Uterus (tissue), 4 donors: ENCODE data around the gene TTC19. TPM values are rescaled to one million over a fixed set of nuclear protein-coding genes. Genes with fewer than 3 reads are reported as not detected.
"Not testable (repeated sequence)": the region's sequence is repeated elsewhere in the genome, so short reads cannot be mapped to it uniquely, and the experiment has no call there.

Experiments used
- DNase-seq, 2 donors: peaks; one replicate each; pipeline ENCODE4 v3.0.0-alpha.2; 2019 to 2020
- H3K27ac ChIP-seq, 2 donors: fragments of 200-600 bp; sonication (generic); 1 replicate in 1 of 2; 2 replicates in 1 of 2; pipeline ENCODE4 v1.5.1; 2016 to 2018
- H3K27me3 ChIP-seq, 2 donors: fragments of 200-600 bp; sonication (generic); one replicate each; pipeline ENCODE4 v1.5.1; 2018 to 2019; ENCODE audit warnings: control low read depth in 1 of 2
- H3K36me3 ChIP-seq, 2 donors: fragments of 200-600 bp; sonication (generic); one replicate each; pipeline ENCODE4 v1.5.1; 2019; ENCODE audit warnings: control low read depth in 1 of 2
- H3K4me1 ChIP-seq, 2 donors: fragments of 200-600 bp; sonication (generic); one replicate each; pipeline ENCODE4 v1.5.1; 2018 to 2019; ENCODE audit warnings: control low read depth in 1 of 2
- H3K4me3 ChIP-seq, 2 donors: fragments of 200-600 bp; sonication (generic); 1 replicate in 1 of 2; 2 replicates in 1 of 2; pipeline ENCODE4 v1.5.1; 2018 to 2019; ENCODE audit warnings: mild to moderate bottlenecking in 1 of 2
- H3K9me3 ChIP-seq, 2 donors: fragments of 200-600 bp; sonication (generic); one replicate each; pipeline ENCODE4 v1.5.1; 2019; ENCODE audit warnings: control low read depth in 1 of 2
- POLR2A ChIP-seq, 2 donors: fragments of 450-650 bp; IDR thresholded peaks; one replicate each; pipeline ENCODE4 v1.6.1; 2016; ENCODE audit warnings: antibody characterized with exemption in 2 of 2, mild to moderate bottlenecking in 1 of 2, moderate library complexity in 1 of 2
- intact Hi-C: fragments of 100-400 bp; cut with DNase I; formaldehyde crosslinking; loops from one replicate; pipeline ENCODE4 v1.15.1; 2023; ENCODE audit warnings: low total_unique reads
- total RNA-seq, 4 donors: library from RNA; depleted of rRNA in 3 of 4; stranded (reverse); fragments of >200 nt in 3 of 4; gene quantifications; one replicate each; pipeline versions ENCODE4 v1.1.0 to v1.2.4, GENCODE V29; 2014 to 2023
- TF ChIP-seq, protein P1 (sequence below), 4 experiments: fragments of 200-600 bp in 2 of 4; fragments of 450-650 bp in 2 of 4; sonication (generic) in 2 of 4; IDR thresholded peaks; one replicate each; pipeline ENCODE4 v1.5.1; 2016 to 2019; ENCODE audit warnings: antibody characterized with exemption in 4 of 4, mild to moderate bottlenecking in 2 of 4, moderate library complexity in 1 of 4
- donor health status: DM: yes; HTN: yes; CAD: no.

TTC19 gene
- total RNA-seq, 4 donors from 2014 or later = 38.4 to 71.2 (median 52.0) TPM

DNA sequence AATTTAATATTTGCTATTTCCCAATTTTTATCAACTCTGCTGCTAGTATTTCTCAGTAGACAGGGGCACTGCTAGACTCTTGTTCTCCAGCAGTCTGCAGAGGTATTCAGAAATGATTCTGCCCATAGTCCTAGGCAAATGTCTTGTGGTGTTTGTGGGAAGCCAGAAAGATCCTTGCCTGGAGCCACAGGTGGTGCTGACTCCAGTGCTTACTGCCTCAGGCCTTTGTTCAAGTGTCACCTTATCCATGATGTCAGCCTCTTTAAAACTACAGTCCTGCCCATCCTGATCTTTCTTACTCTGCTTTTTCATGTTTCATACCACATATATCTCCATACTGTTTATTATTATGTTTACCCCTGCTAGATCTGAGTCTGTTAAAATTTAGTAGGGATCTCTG lies 26.6 kb upstream of the TTC19 start:
- no peaks in the 10 kb centered on the region for H3K9me3 ChIP-seq
- no peaks in the 10 kb centered on the region for H3K4me1 ChIP-seq
- H3K27me3 ChIP-seq = no peaks in the 10 kb centered on the region
- H3K4me3 ChIP-seq = no peak overlapping the region
- intact Hi-C loops = no loop called here
- no peaks in the 10 kb centered on the region for H3K36me3 ChIP-seq
- no peak overlapping the region for H3K27ac ChIP-seq
- no peak for DNase-seq
- TF ChIP-seq, protein P1, sequence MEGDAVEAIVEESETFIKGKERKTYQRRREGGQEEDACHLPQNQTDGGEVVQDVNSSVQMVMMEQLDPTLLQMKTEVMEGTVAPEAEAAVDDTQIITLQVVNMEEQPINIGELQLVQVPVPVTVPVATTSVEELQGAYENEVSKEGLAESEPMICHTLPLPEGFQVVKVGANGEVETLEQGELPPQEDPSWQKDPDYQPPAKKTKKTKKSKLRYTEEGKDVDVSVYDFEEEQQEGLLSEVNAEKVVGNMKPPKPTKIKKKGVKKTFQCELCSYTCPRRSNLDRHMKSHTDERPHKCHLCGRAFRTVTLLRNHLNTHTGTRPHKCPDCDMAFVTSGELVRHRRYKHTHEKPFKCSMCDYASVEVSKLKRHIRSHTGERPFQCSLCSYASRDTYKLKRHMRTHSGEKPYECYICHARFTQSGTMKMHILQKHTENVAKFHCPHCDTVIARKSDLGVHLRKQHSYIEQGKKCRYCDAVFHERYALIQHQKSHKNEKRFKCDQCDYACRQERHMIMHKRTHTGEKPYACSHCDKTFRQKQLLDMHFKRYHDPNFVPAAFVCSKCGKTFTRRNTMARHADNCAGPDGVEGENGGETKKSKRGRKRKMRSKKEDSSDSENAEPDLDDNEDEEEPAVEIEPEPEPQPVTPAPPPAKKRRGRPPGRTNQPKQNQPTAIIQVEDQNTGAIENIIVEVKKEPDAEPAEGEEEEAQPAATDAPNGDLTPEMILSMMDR (IDR thresholded peaks at IDR 0.05) = no peak
- TF ChIP-seq POLR2A (IDR thresholded peaks at IDR 0.05) = no peak

DNA sequence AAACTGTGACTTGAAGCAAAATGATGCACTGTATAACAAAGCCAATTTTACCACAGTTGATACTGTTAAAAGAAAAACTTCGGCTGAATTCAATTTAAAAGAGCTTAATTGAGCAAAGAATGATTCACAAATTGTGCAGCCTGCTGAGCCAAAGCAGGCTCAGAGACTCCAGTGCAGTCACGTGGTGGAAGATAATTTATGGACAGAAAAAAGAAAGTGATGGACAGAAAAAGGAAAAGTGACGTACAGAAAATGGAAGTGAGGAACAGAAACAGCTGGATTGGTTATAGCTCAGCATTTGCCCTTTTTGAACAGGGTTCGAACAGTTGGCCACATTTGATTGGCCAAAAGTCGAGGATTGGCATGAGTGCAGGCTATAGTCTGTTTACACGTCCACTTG lies 25.8 kb upstream of the TTC19 start:
- Histone ChIP-seq H3K4me1 (no peaks in the 10 kb centered on the region), H3K4me3 (no peak overlapping the region), H3K27me3 (no peaks in the 10 kb centered on the region), H3K27ac (no peak overlapping the region), H3K9me3 (no peaks in the 10 kb centered on the region), H3K36me3 (no peaks in the 10 kb centered on the region)
- DNase-seq = no peak
- intact Hi-C loops = no loop called here
- TF ChIP-seq, protein P1 (IDR thresholded peaks at IDR 0.05) = no peak
- TF ChIP-seq POLR2A (IDR thresholded peaks at IDR 0.05) = no peak

DNA sequence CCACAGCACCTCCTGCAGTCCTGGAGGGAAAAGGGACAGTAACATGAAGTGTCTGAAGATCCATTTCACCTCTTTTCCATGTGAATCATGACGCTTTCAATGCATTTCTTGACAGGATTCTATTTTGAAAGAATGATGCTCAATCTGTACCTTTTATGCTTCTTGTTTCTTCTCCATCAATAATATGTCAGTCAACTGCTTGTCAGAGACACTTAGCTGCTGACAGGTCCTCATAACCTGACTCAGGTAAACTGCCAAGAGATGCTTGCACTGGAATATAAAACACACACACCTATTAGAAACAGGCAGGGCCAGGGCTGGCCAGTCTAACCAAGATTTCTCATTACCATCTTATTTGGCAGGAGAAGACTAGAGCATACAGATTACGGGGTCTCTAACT lies 21.7 kb upstream of the TTC19 start:
- DNase-seq = no peak
- H3K4me3 ChIP-seq = no peak overlapping the region
- no peaks in the 10 kb centered on the region for H3K36me3 ChIP-seq
- H3K9me3 ChIP-seq = no peaks in the 10 kb centered on the region
- no peaks in the 10 kb centered on the region for H3K27me3 ChIP-seq
- no peaks in the 10 kb centered on the region for H3K4me1 ChIP-seq
- TF ChIP-seq, protein P1 (IDR thresholded peaks at IDR 0.05) = no peak
- TF ChIP-seq POLR2A (IDR thresholded peaks at IDR 0.05) = no peak
- intact Hi-C loops = no loop called here
- no peak overlapping the region for H3K27ac ChIP-seq

DNA sequence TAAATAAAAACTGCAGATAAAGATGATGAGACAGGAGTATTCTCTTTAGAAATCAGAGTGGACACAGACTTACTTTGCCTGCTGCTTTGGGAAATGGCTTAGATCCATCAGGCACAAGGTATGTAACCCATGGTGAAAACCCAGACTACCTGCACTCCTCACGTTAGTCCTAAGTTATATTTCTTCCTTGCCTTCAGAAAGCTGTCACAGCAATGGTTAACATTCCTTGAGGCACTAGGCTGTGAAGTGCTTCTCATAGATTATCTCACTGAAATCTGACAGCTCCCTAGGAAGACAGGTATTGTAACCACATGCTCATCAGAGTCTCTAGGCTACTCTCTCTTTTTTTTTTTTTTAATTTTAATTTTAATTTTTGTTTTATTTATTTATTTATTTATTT lies 21.0 kb upstream of the TTC19 start:
- no peak overlapping the region for H3K27ac ChIP-seq
- no peaks in the 10 kb centered on the region for H3K4me1 ChIP-seq
- no peaks in the 10 kb centered on the region for H3K27me3 ChIP-seq
- intact Hi-C loops = no loop called here
- TF ChIP-seq POLR2A (IDR thresholded peaks at IDR 0.05) = no peak
- TF ChIP-seq, protein P1 (IDR thresholded peaks at IDR 0.05) = no peak
- no peak for DNase-seq
- H3K9me3 ChIP-seq = no peaks in the 10 kb centered on the region
- H3K4me3 ChIP-seq = no peak overlapping the region
- H3K36me3 ChIP-seq = no peaks in the 10 kb centered on the region

DNA sequence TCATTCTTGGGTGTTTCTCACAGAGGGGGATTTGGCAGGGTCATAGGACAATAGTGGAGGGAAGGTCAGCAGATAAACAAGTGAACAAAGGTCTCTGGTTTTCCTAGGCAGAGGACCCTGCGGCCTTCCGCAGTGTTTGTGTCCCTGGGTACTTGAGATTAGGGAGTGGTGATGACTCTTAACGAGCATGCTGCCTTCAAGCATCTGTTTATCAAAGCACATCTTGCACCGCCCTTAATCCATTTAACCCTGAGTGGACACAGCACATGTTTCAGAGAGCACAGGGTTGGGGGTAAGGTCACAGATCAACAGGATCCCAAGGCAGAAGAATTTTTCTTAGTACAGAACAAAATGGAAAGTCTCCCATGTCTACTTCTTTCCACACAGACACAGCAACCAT lies 20.6 kb upstream of the TTC19 start:
- H3K36me3 ChIP-seq, H3K4me3 ChIP-seq, intact Hi-C loops, H3K4me1 ChIP-seq, DNase-seq, H3K27ac ChIP-seq, H3K9me3 ChIP-seq, H3K27me3 ChIP-seq: not testable (repeated sequence)

- Histone ChIP-seq H3K9me3 (no peaks in the 10 kb centered on the region), H3K36me3 (no peaks in the 10 kb centered on the region), H3K27me3 (no peaks in the 10 kb centered on the region), H3K4me1 (no peaks in the 10 kb centered on the region), H3K27ac (no peak overlapping the region), H3K4me3 (no peak overlapping the region)
- TF ChIP-seq, protein P1 (IDR thresholded peaks at IDR 0.05) = no peak
- TF ChIP-seq POLR2A (IDR thresholded peaks at IDR 0.05) = no peak
- DNase-seq = no peak
- intact Hi-C loops = no loop called here
These were observed 18.4 kb upstream of the TTC19 start for GRCh38 chr17:15981208-15981607.
